Trophoblast cell (in vitro differentiated cells and primary cell): ENCODE results near the gene POLA1.
A peak's percentile ranks its signal among the peaks of the same experiment; 100 is the strongest.

ENCODE experiments used
- DNase-seq, 2 donors: peaks; one replicate each; pipeline ENCODE4 v3.0.0-alpha.2; 2016
- H2AFZ ChIP-seq: 2 replicates; pipeline ENCODE4 v1.6.1; 2013; ENCODE audit warnings: low read length, moderate library complexity, mild to moderate bottlenecking; ENCODE audit not compliant: insufficient read depth, poor library complexity
- H2AK5ac ChIP-seq: 2 replicates; pipeline ENCODE4 v1.6.1; 2013; ENCODE audit warnings: mild to moderate bottlenecking, low read length
- H2BK120ac ChIP-seq: 2 replicates; pipeline ENCODE4 v1.6.1; 2013; ENCODE audit warnings: low read length, mild to moderate bottlenecking, moderate library complexity; ENCODE audit not compliant: insufficient read depth, poor library complexity
- H2BK12ac ChIP-seq: 2 replicates; pipeline ENCODE4 v1.6.1; 2013; ENCODE audit warnings: mild to moderate bottlenecking, low read length, moderate library complexity
- H2BK5ac ChIP-seq: 2 replicates; pipeline ENCODE4 v1.6.1; 2013; ENCODE audit warnings: low read length, low read depth, moderate library complexity, mild to moderate bottlenecking; ENCODE audit not compliant: poor library complexity
- H3K14ac ChIP-seq: 2 replicates; pipeline ENCODE4 v1.6.1; 2013; ENCODE audit warnings: mild to moderate bottlenecking, low read length
- H3K18ac ChIP-seq: 2 replicates; pipeline ENCODE4 v1.6.1; 2013; ENCODE audit warnings: mild to moderate bottlenecking, low read length
- H3K23ac ChIP-seq: 2 replicates; pipeline ENCODE4 v1.6.1; 2013; ENCODE audit warnings: low read length
- H3K27ac ChIP-seq: 2 replicates; pipeline ENCODE4 v1.5.1; 2013; ENCODE audit warnings: low read depth, mild to moderate bottlenecking, inconsistent platforms, low read length, moderate library complexity
- H3K27me3 ChIP-seq: 2 replicates; pipeline ENCODE4 v1.6.1; 2013; ENCODE audit warnings: inconsistent platforms, mild to moderate bottlenecking, low read length, moderate library complexity; ENCODE audit not compliant: insufficient read depth
- H3K36me3 ChIP-seq, 2 experiments: 1 replicate in 1 of 2; 2 replicates in 1 of 2; pipeline ENCODE4 v1.6.1; 2013; ENCODE audit warnings: low read length in 2 of 2, mild to moderate bottlenecking in 2 of 2, moderate library complexity in 1 of 2; ENCODE audit not compliant: insufficient read depth in 2 of 2, control insufficient read depth in 1 of 2
- H3K4ac ChIP-seq: 2 replicates; pipeline ENCODE4 v1.6.1; 2013; ENCODE audit warnings: low read depth, mild to moderate bottlenecking, low read length, moderate library complexity
- H3K4me1 ChIP-seq, 2 experiments: 1 replicate in 1 of 2; 2 replicates in 1 of 2; pipeline ENCODE4 v1.6.1; 2013; ENCODE audit warnings: low read length in 2 of 2, mild to moderate bottlenecking in 2 of 2, moderate library complexity in 1 of 2; ENCODE audit not compliant: insufficient read depth in 2 of 2, control insufficient read depth in 1 of 2
- H3K4me2 ChIP-seq: 2 replicates; pipeline ENCODE4 v1.6.1; 2013; ENCODE audit warnings: inconsistent platforms, mild to moderate bottlenecking, low read length, moderate library complexity
- H3K4me3 ChIP-seq: 2 replicates; pipeline ENCODE4 v1.5.1; 2013; ENCODE audit warnings: mild to moderate bottlenecking, low read depth, low read length, inconsistent platforms
- H3K79me1 ChIP-seq: one replicate; pipeline ENCODE4 v1.6.1; 2013; ENCODE audit warnings: low read length
- H3K79me2 ChIP-seq: 2 replicates; pipeline ENCODE4 v1.6.1; 2013; ENCODE audit warnings: low read length, mild to moderate bottlenecking; ENCODE audit not compliant: control insufficient read depth, insufficient read depth, poor library complexity
- H3K9ac ChIP-seq: 2 replicates; pipeline ENCODE4 v1.6.1; 2013; ENCODE audit warnings: mild to moderate bottlenecking, low read length
- H3K9me3 ChIP-seq: 2 replicates; pipeline ENCODE4 v1.6.1; 2013; ENCODE audit warnings: low read depth, mild to moderate bottlenecking, control low read depth, inconsistent platforms, low read length; ENCODE audit not compliant: insufficient read depth
- H4K12ac ChIP-seq: 2 replicates; pipeline ENCODE4 v1.6.1; 2013; ENCODE audit warnings: low read depth, mild to moderate bottlenecking, low read length, moderate library complexity
- H4K8ac ChIP-seq: 2 replicates; pipeline ENCODE4 v1.6.1; 2013; ENCODE audit warnings: low read depth, mild to moderate bottlenecking, low read length, moderate library complexity
- H4K91ac ChIP-seq: one replicate; pipeline ENCODE4 v1.6.1; 2013; ENCODE audit warnings: low read depth, mild to moderate bottlenecking, low read length, moderate library complexity
- whole genome bisulfite sequencing: extraction: QIAGEN DNeasy Blood & Tissue Kit; methylation state at CpG from one replicate; pipeline ENCODE4 v1.1.7; 2013; ENCODE audit warnings: missing lambda C conversion rate; ENCODE audit not compliant: insufficient read length, insufficient coverage; ENCODE audit errors: extremely low coverage; 5-methylcytosine and 5-hydroxymethylcytosine counted together

The POLA1 gene

DNA sequence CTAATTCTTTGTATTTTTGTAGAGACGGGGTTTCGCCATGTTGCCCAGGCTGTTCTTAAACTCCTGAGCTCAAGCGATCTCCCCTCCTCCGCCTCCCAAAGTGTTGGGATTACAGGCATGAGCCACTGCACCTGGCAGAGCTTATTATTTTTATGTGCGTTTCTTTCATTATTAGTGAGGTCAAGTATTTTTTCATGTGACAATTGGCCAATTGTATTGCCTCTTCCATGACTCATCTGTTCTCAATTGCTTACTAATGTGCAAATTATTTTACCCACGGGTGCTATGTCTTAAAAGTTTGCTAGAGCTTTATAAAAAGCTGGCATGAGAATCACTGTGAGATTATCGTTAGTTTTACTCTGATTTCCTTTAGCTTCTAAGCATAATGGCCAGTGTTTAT lies 335.0 kb downstream of the POLA1 start:
- no peak overlapping the region for H4K12ac ChIP-seq
- no peaks in the 10 kb centered on the region for H3K36me3 ChIP-seq
- no peak overlapping the region for H4K91ac ChIP-seq
- H3K4me3 ChIP-seq: no peak overlapping the region
- H3K9me3 ChIP-seq: no peaks in the 10 kb centered on the region
- peak in 1 of 2 donors; percentile 70 for DNase-seq
- no peak overlapping the region for H2AFZ ChIP-seq
- H3K18ac ChIP-seq: no peak overlapping the region
- H3K9ac ChIP-seq: no peak overlapping the region
- no peak overlapping the region for H2BK120ac ChIP-seq
- no peak overlapping the region for H3K4me2 ChIP-seq
- H2AK5ac ChIP-seq: no peak overlapping the region
- peaks cover 5% of the 10 kb centered on the region for H3K27me3 ChIP-seq
- H3K27ac ChIP-seq: no peak overlapping the region
- no peaks in the 10 kb centered on the region for H3K4me1 ChIP-seq
- no peaks in the 10 kb centered on the region for H3K79me1 ChIP-seq
- no CpG with 5 or more reads among the region's 7 CpGs for WGBS
- H3K23ac ChIP-seq: no peak overlapping the region
- no peak overlapping the region for H4K8ac ChIP-seq
- no peak overlapping the region for H2BK12ac ChIP-seq
- no peak overlapping the region for H2BK5ac ChIP-seq
- no peak overlapping the region for H3K14ac ChIP-seq
- H3K79me2 ChIP-seq: no peaks in the 10 kb centered on the region
- H3K4ac ChIP-seq: no peak overlapping the region

GRCh38 chrX:25029288-25029825 lies 335.6 kb downstream of the POLA1 start:
- no peak overlapping the region for H3K27ac ChIP-seq
- no peak overlapping the region for H3K4ac ChIP-seq
- H3K9ac ChIP-seq: no peak overlapping the region
- no peaks in the 10 kb centered on the region for H3K79me1 ChIP-seq
- no peak overlapping the region for H3K4me3 ChIP-seq
- H2BK120ac ChIP-seq: no peak overlapping the region
- H4K8ac ChIP-seq: no peak overlapping the region
- no peak overlapping the region for H2AFZ ChIP-seq
- H2BK12ac ChIP-seq: no peak overlapping the region
- H3K79me2 ChIP-seq: no peaks in the 10 kb centered on the region
- no peak overlapping the region for H3K23ac ChIP-seq
- H4K91ac ChIP-seq: no peak overlapping the region
- H4K12ac ChIP-seq: no peak overlapping the region
- no peak for DNase-seq
- H3K27me3 ChIP-seq: no peaks in the 10 kb centered on the region
- H3K9me3 ChIP-seq: no peaks in the 10 kb centered on the region
- H3K4me1 ChIP-seq: no peaks in the 10 kb centered on the region
- H3K4me2 ChIP-seq: no peak overlapping the region
- H3K36me3 ChIP-seq: no peaks in the 10 kb centered on the region
- no peak overlapping the region for H2BK5ac ChIP-seq
- no peak overlapping the region for H3K14ac ChIP-seq
- H3K18ac ChIP-seq: no peak overlapping the region
- no CpG with 5 or more reads among the region's 16 CpGs for WGBS
- no peak overlapping the region for H2AK5ac ChIP-seq

- Histone ChIP-seq H2BK5ac (no peak overlapping the region), H2BK12ac (no peak overlapping the region), H3K4me1 (no peaks in the 10 kb centered on the region), H2AK5ac (no peak overlapping the region), H3K14ac (no peak overlapping the region), H3K27ac (no peak overlapping the region), H3K4ac (no peak overlapping the region), H4K12ac (no peak overlapping the region), H3K79me1 (no peaks in the 10 kb centered on the region), H2BK120ac (no peak overlapping the region), H3K4me2 (no peak overlapping the region), H3K9ac (no peak overlapping the region), H3K79me2 (no peaks in the 10 kb centered on the region), H3K9me3 (no peaks in the 10 kb centered on the region), H4K91ac (no peak overlapping the region), H3K4me3 (no peak overlapping the region), H2AFZ (no peak overlapping the region), H3K23ac (no peak overlapping the region), H3K18ac (no peak overlapping the region), H3K27me3 (no peaks in the 10 kb centered on the region), H4K8ac (no peak overlapping the region), H3K36me3 (no peaks in the 10 kb centered on the region)
- peak in 1 of 2 donors; percentile 58 for DNase-seq
- no CpG with 5 or more reads among the region's 3 CpGs for WGBS
Measured at GRCh38 chrX:25034889-25035288, 341.2 kb downstream of the POLA1 start.

DNA sequence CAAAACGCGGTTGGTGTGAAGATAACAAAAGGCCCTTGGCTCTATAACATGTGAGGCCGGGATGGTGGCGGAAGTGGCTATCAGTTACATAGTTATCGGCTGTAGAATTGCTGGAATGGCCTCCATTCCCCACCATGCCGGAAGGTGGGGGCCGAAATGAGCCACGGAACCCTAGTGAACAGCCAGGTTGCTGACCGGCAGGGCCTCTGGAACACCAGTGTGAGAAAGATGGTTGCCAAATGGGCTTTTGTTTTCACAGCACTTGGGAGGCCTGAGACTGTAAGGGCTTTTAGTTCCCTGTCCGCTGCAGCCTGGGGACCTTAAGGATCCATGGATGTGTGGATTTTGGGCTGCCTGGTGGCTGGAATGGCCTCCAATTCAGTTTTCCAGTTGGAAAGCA lies 345.3 kb downstream of the POLA1 start:
- no peak overlapping the region for H2AK5ac ChIP-seq
- no peak overlapping the region for H3K18ac ChIP-seq
- H3K4me1 ChIP-seq: no peaks in the 10 kb centered on the region
- no peak overlapping the region for H2AFZ ChIP-seq
- no peaks in the 10 kb centered on the region for H3K9me3 ChIP-seq
- H3K4me3 ChIP-seq: no peak overlapping the region
- WGBS: no CpG with 5 or more reads among the region's 10 CpGs
- no peak overlapping the region for H2BK12ac ChIP-seq
- no peak overlapping the region for H4K12ac ChIP-seq
- no peak overlapping the region for H2BK120ac ChIP-seq
- H4K91ac ChIP-seq: no peak overlapping the region
- no peaks in the 10 kb centered on the region for H3K79me1 ChIP-seq
- H2BK5ac ChIP-seq: no peak overlapping the region
- H3K4me2 ChIP-seq: no peak overlapping the region
- no peak overlapping the region for H3K9ac ChIP-seq
- no peaks in the 10 kb centered on the region for H3K36me3 ChIP-seq
- no peak overlapping the region for H3K4ac ChIP-seq
- H3K14ac ChIP-seq: no peak overlapping the region
- no peak overlapping the region for H3K27ac ChIP-seq
- H3K23ac ChIP-seq: no peak overlapping the region
- no peaks in the 10 kb centered on the region for H3K79me2 ChIP-seq
- no peak overlapping the region for H4K8ac ChIP-seq
- peak in 1 of 2 donors; percentile 5 for DNase-seq
- H3K27me3 ChIP-seq: no peaks in the 10 kb centered on the region
